Activated CD4-positive, alpha-beta T cell treated with anti-CD3 and anti-CD28 coated beads, Interleukin-2, amount 50 U/mL, for 4 hours (primary cell): ENCODE measurements around the gene SFSWAP.
"Not testable (repeated sequence)": the region's sequence is repeated elsewhere in the genome, so short reads cannot be mapped to it uniquely, and the experiment has no call there.

Experiments
- DNase-seq, 2 experiments: peaks; one replicate each; pipeline ENCODE4 v3.0.0-alpha.2; 2020

The SFSWAP gene

GRCh38 chr12:131680392-131681256 lies 30.3 kb upstream of the SFSWAP start:
- DNase-seq = not testable (repeated sequence)

GRCh38 chr12:131681257-131681620 lies 29.7 kb upstream of the SFSWAP start:
- no peak for DNase-seq

- peak; percentile 35 to 42 for DNase-seq
These were observed 29.0 kb upstream of the SFSWAP start for GRCh38 chr12:131681746-131682509.

- no peak for DNase-seq
These were observed 28.4 kb upstream of the SFSWAP start for GRCh38 chr12:131682510-131682895.

GRCh38 chr12:131683266-131684014 lies 27.4 kb upstream of the SFSWAP start:
- no peak for DNase-seq

GRCh38 chr12:131684015-131684725 lies 26.7 kb upstream of the SFSWAP start:
- no peak for DNase-seq

GRCh38 chr12:131687346-131688125 lies 23.4 kb upstream of the SFSWAP start:
- DNase-seq = no peak

- DNase-seq = no peak
These were observed 22.6 kb upstream of the SFSWAP start for GRCh38 chr12:131688131-131688844.

- DNase-seq = no peak
These were observed 22.1 kb upstream of the SFSWAP start for GRCh38 chr12:131688845-131689154.

GRCh38 chr12:131690320-131690719 lies 20.6 kb upstream of the SFSWAP start:
- no peak for DNase-seq

GRCh38 chr12:131692431-131692830 lies 18.5 kb upstream of the SFSWAP start:
- DNase-seq = no peak

GRCh38 chr12:131693149-131693548 lies 17.7 kb upstream of the SFSWAP start:
- no peak for DNase-seq

- no peak for DNase-seq
These were observed 16.6 kb upstream of the SFSWAP start for GRCh38 chr12:131694116-131694838.

GRCh38 chr12:131695968-131696367 lies 14.9 kb upstream of the SFSWAP start:
- DNase-seq = no peak

GRCh38 chr12:131698286-131698685 lies 12.6 kb upstream of the SFSWAP start:
- DNase-seq = no peak

GRCh38 chr12:131699434-131699833 lies 11.5 kb upstream of the SFSWAP start:
- DNase-seq = no peak

- DNase-seq = no peak
These were observed 10.6 kb upstream of the SFSWAP start for GRCh38 chr12:131700271-131700670.

GRCh38 chr12:131701705-131702572 lies 9.0 kb upstream of the SFSWAP start:
- no peak for DNase-seq

GRCh38 chr12:131702573-131702877 lies 8.4 kb upstream of the SFSWAP start:
- no peak for DNase-seq

- DNase-seq = no peak
These were observed 7.7 kb upstream of the SFSWAP start for GRCh38 chr12:131703161-131703560.
